HUES6 (cell line): ENCODE measurements around the gene ARID5B.

ENCODE experiments used
- H3K27ac ChIP-seq: 2 replicates; pipeline ENCODE4 v1.7.0; 2013; ENCODE audit warnings: low read depth, mild to moderate bottlenecking, low read length, inconsistent platforms
- H3K27me3 ChIP-seq: 2 replicates; pipeline ENCODE4 v1.6.1; 2013; ENCODE audit warnings: low read length; ENCODE audit not compliant: control insufficient read depth, insufficient read depth
- H3K36me3 ChIP-seq: 2 replicates; pipeline ENCODE4 v1.6.1; 2013; ENCODE audit warnings: low read length; ENCODE audit not compliant: control insufficient read depth, insufficient read depth
- H3K4me1 ChIP-seq: 2 replicates; pipeline ENCODE4 v1.6.1; 2013; ENCODE audit warnings: low read length; ENCODE audit not compliant: control insufficient read depth, insufficient read depth
- H3K4me3 ChIP-seq: 2 replicates; pipeline ENCODE4 v1.5.1; 2013; ENCODE audit warnings: low read depth, low read length
- H3K9ac ChIP-seq: one replicate; pipeline ENCODE4 v1.6.1; 2013; ENCODE audit warnings: mild to moderate bottlenecking, low read length
- H3K9me3 ChIP-seq: 2 replicates; pipeline ENCODE4 v1.6.1; 2013; ENCODE audit warnings: low read depth, low read length; ENCODE audit not compliant: control insufficient read depth, insufficient read depth

ARID5B gene

DNA sequence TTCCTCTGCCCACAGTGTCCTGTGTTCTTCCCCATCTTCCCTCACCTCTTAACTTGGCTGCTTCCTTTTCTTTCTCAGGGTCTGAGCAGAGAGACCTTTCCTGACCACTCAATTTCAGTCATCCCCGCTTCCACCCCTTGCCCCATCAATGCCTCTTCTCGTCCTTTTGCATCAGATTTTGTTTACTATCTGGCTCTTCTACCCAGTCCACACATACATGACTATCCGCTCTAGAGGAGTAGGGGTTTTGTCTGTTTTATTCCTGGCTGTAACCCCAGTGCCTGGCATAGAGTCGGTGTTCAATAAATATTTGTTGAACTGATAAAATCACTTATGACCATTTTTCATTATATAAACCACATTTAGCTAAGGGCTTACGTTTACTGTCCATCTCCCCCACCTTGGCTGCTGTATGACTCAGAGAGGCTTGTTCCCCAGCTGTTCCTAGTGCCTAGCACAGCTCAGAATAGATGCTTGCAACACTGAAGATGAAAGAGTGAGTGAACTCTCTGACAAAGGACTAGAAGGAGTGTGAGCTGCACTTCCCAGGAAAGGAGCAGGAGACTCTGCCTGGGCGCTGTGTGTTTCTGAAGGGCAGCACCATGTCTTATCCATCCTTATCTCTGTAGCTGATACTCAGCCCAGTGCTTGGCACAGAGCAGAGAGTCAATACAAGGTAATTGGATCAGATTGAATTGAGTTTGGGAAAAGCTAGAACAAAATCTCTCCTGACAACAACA lies 21.9 kb downstream of the ARID5B start:
- Histone ChIP-seq H3K27ac (no peak overlapping the region), H3K36me3 (no peaks in the 10 kb centered on the region), H3K9me3 (no peaks in the 10 kb centered on the region), H3K9ac (no peak overlapping the region), H3K4me1 (no peaks in the 10 kb centered on the region), H3K27me3 (no peaks in the 10 kb centered on the region), H3K4me3 (no peak overlapping the region)

DNA sequence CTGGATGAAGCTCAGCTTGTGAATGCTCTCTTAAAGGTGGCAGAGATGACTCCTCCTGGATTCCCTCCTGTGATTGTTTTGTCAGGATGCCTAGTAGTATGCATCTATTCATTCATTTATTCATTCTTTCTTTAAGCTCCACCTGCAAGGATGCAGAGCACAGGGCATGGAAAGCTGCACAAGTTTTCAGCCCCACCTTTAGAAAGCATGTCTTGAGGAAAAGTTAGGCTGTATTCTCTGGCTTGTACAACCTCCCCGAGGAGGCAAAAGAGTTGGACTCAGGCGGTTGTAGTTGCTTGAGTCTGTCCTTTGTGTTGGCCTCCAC lies 22.4 kb downstream of the ARID5B start:
- no peaks in the 10 kb centered on the region for H3K27me3 ChIP-seq
- H3K4me1 ChIP-seq: no peaks in the 10 kb centered on the region
- H3K36me3 ChIP-seq: no peaks in the 10 kb centered on the region
- no peaks in the 10 kb centered on the region for H3K9me3 ChIP-seq
- H3K27ac ChIP-seq: no peak overlapping the region
- H3K9ac ChIP-seq: no peak overlapping the region
- H3K4me3 ChIP-seq: no peak overlapping the region

- H3K4me1 ChIP-seq: 0 out of 2 replicates have a peak, but pooled peaks cover 2% of the 10 kb centered on the region
- no peaks in the 10 kb centered on the region for H3K27me3 ChIP-seq
- no peaks in the 10 kb centered on the region for H3K9me3 ChIP-seq
- no peak overlapping the region for H3K9ac ChIP-seq
- no peak overlapping the region for H3K4me3 ChIP-seq
- no peak overlapping the region for H3K27ac ChIP-seq
- H3K36me3 ChIP-seq: no peaks in the 10 kb centered on the region
Measured at GRCh38 chr10:61929555-61929954, 28.1 kb downstream of the ARID5B start.

DNA sequence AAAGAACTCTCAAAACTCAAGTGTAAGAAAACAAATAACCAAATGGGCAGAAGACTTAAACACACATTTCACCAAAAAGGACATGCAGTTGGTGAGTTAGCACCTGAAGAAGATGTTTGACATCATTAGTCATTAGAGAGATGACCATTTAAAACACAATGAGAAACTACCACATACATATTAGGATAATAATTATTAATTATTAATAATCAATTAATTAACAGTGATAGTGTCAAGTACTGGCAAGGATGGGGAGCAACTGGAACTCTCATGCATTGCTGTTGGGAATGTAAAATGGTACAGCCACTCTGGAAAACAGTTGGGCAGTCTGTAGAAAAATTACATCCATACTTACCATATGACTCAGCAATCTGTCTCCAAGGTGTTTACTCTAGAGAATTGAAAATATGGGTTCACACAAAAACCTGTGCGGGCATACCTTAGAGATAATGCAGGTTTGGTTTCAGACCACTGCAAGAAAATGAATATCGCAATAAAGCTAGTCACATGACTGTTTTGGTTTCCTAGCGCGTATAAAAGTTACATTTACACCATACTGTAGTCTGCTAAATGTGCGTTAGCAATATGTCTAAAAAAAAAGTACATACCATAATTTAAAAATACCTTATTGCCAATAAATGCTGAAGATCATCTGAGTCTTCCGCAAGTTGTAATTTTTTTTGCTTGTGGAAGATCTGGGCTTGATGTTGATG lies 30.3 kb downstream of the ARID5B start:
- no peak overlapping the region for H3K9ac ChIP-seq
- H3K4me1 ChIP-seq: 0 out of 2 replicates have a peak, but pooled peaks cover 2% of the 10 kb centered on the region
- H3K27ac ChIP-seq: no peak overlapping the region
- H3K27me3 ChIP-seq: no peaks in the 10 kb centered on the region
- H3K4me3 ChIP-seq: no peak overlapping the region
- H3K36me3 ChIP-seq: no peaks in the 10 kb centered on the region
- no peaks in the 10 kb centered on the region for H3K9me3 ChIP-seq

DNA sequence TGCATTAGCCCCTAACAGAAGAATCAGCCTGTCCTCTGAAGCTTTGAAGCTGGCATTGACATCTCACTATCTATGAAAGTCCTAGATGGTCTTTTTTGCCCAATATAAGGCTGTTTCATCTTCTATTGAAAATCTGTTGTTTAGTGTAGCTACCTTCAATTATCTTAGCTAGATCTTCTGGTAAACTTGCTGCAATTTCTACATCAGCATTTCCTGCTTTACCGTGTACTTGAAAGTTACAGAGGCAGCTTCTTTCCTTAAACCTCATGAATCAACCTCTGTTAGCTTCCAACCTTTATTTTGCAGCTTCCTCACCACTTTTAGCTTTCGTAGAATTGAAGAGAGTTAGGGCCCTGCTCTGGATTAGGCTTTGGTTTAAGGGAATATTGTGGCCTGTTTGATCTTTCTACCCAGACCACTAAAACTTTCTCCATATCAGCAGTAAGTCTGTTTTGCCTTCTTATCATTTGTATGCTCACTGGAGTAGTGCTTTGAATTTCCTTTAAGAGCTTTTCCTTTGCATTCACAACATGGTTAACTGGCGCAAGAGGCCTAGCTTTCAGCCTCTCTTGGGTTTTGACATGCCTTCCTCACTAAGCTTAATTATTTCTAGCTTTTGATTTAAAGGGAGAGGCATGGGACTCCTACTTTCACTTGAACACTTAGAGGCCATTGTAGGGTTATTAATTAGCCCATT lies 32.5 kb downstream of the ARID5B start:
- Histone ChIP-seq H3K36me3 (no peaks in the 10 kb centered on the region), H3K27ac (no peak overlapping the region), H3K9ac (no peak overlapping the region), H3K9me3 (no peaks in the 10 kb centered on the region), H3K27me3 (no peaks in the 10 kb centered on the region), H3K4me3 (no peak overlapping the region), H3K4me1 (0 out of 2 replicates have a peak, but pooled peaks cover 2% of the 10 kb centered on the region)

DNA sequence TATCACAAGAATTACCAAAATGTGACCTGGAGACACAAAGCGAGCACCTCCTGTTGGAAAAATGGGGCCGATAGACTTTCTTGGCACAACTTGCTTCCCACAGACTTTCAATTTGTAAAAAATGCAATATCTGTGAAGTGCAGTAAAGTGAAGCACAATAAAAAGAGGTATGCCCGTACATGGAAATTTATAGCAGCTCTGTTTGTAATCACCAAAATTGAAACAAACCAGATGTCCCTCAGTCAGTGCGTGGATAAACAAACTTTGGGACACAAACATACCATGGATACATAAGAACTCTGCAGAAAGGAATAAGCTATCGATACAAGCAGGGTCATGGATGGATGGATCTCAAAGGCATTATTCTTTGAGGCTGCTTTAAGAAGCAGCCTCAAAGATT lies 33.6 kb downstream of the ARID5B start:
- Histone ChIP-seq H3K9me3 (no peaks in the 10 kb centered on the region), H3K27me3 (no peaks in the 10 kb centered on the region), H3K9ac (no peak overlapping the region), H3K27ac (no peak overlapping the region), H3K4me3 (no peak overlapping the region), H3K36me3 (no peaks in the 10 kb centered on the region), H3K4me1 (0 out of 2 replicates have a peak, but pooled peaks cover 2% of the 10 kb centered on the region)

DNA sequence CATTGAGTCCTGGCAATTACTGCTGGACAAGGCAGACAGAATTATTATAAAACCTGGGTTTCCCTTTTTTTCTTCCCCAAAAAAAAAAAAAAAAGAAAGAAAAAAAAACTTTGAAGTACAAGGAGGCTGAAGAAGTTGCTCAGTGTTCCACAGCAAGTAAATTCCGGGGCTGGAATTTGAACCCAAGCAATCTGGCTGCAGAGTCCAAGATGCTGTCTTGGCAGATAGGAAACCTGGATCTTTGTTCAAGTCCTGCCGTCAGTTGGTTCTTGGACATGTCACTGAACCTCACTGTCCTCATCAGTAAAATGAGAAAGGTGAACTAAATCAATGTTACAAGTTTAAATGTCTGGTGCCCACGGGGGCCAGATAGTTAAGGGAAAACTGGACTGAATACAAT lies 35.3 kb downstream of the ARID5B start:
- H3K9me3 ChIP-seq: no peaks in the 10 kb centered on the region
- no peak overlapping the region for H3K27ac ChIP-seq
- H3K4me1 ChIP-seq: 0 out of 2 replicates have a peak, but pooled peaks cover 2% of the 10 kb centered on the region
- no peaks in the 10 kb centered on the region for H3K36me3 ChIP-seq
- H3K9ac ChIP-seq: no peak overlapping the region
- H3K27me3 ChIP-seq: no peaks in the 10 kb centered on the region
- H3K4me3 ChIP-seq: no peak overlapping the region

- H3K4me1 ChIP-seq: 0 out of 2 replicates have a peak, but pooled peaks cover 2% of the 10 kb centered on the region
- no peak overlapping the region for H3K27ac ChIP-seq
- H3K4me3 ChIP-seq: no peak overlapping the region
- no peaks in the 10 kb centered on the region for H3K27me3 ChIP-seq
- no peaks in the 10 kb centered on the region for H3K36me3 ChIP-seq
- H3K9me3 ChIP-seq: no peaks in the 10 kb centered on the region
- H3K9ac ChIP-seq: no peak overlapping the region
Measured at GRCh38 chr10:61937631-61938351, 36.3 kb downstream of the ARID5B start.

GRCh38 chr10:61939902-61940301 lies 38.4 kb downstream of the ARID5B start:
- Histone ChIP-seq H3K4me1 (no peaks in the 10 kb centered on the region), H3K27ac (no peak overlapping the region), H3K27me3 (no peaks in the 10 kb centered on the region), H3K9me3 (no peaks in the 10 kb centered on the region), H3K4me3 (no peak overlapping the region), H3K9ac (no peak overlapping the region), H3K36me3 (no peaks in the 10 kb centered on the region)

DNA sequence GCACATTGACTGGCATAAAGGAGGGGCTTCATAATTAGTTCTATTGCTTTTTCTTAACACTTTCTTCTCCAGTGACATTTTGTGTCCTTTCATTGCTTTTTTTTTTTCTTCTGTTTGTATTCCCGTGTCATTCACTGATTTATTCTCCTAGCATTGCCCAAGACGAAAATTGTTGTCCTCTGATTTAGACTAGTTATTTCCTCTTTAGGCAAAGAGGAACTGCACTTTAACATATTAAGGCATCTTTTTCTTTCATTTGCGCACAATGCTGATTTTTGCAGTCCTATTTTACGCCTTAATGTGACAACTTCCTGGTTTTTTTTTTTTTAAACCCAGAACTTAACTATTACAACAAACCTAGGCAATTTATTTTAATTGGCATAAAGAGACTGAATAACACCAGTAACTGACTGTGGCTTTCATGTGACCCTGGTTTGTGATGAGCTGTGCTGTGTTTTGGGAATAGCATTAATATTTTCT lies 39.7 kb downstream of the ARID5B start:
- no peak overlapping the region for H3K9ac ChIP-seq
- H3K4me1 ChIP-seq: no peaks in the 10 kb centered on the region
- no peak overlapping the region for H3K27ac ChIP-seq
- no peaks in the 10 kb centered on the region for H3K36me3 ChIP-seq
- H3K27me3 ChIP-seq: no peaks in the 10 kb centered on the region
- no peaks in the 10 kb centered on the region for H3K9me3 ChIP-seq
- no peak overlapping the region for H3K4me3 ChIP-seq
